HG02970 (cell line): ENCODE results near the gene SETBP1.
A peak's percentile ranks its signal among the peaks of the same experiment; 100 is the strongest.

Source experiments
- ATAC-seq: cut with Tn5 transposase; IDR thresholded peaks from one replicate; pipeline ENCODE4 v1.9.1; 2021; ENCODE audit warnings: mild to moderate bottlenecking, moderate library complexity, moderate number of reproducible peaks; ENCODE audit not compliant: unreplicated experiment, low FRiP score

SETBP1 gene

GRCh38 chr18:44835703-44836102, 155.0 kb downstream of the SETBP1 start:
- no peak for ATAC-seq

- no peak for ATAC-seq
Measured at GRCh38 chr18:44836263-44836662, 155.6 kb downstream of the SETBP1 start.

- no peak for ATAC-seq
Measured at GRCh38 chr18:44837482-44838180, 156.9 kb downstream of the SETBP1 start.

GRCh38 chr18:44838971-44839666, 158.4 kb downstream of the SETBP1 start:
- ATAC-seq, result peak; percentile 89

GRCh38 chr18:44840058-44840790, 159.5 kb downstream of the SETBP1 start:
- ATAC-seq, result no peak

- ATAC-seq, result no peak
Measured at GRCh38 chr18:44841221-44841620, 160.5 kb downstream of the SETBP1 start.

GRCh38 chr18:44841752-44842587, 161.3 kb downstream of the SETBP1 start:
- ATAC-seq, result no peak

- ATAC-seq, result no peak
Measured at GRCh38 chr18:44842588-44843412, 162.1 kb downstream of the SETBP1 start.

DNA sequence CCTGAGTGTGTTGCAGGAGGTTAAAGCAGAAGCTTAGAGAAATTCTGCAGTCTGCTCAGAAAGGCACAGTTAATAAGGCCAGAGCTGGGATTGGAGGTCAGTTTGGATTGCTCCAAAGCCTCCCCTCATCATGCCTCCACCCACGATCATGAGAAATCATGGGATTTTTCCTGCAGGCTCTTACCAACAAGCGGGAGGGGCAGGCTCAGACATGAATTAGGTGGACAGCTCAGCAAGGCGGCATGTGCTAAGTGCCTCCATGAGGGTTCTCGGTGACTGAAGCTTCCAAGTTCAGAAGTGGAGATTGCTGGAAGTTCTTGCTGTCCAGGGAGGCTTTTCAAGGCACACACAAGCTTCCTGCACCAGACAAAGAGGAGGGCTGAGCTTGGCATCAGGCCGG, 163.8 kb downstream of the SETBP1 start:
- ATAC-seq, result no peak

DNA sequence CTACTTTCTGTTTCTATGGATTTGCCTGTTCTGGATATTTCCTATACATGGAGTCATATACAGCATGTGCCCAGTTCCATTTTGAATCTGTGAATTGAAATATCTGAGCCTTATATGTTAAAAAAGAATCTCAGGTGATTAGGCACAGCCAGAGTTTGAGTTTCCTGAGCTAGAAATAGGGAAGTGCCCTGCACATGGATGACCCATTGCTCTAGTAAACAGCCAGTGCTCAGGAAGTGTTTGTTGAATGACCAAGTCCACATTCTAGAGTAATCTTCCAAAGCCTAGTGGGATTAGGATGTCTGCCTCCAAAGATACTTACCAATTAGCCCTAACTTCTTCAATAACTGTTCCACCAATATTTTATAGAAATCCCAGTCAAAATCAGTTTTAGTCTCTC, 165.8 kb downstream of the SETBP1 start:
- no peak for ATAC-seq

GRCh38 chr18:44848644-44849335, 168.1 kb downstream of the SETBP1 start:
- ATAC-seq, result no peak

- ATAC-seq, result no peak
Measured at GRCh38 chr18:44849361-44849760, 168.7 kb downstream of the SETBP1 start.

- no peak for ATAC-seq
Measured at GRCh38 chr18:44850001-44850400, 169.3 kb downstream of the SETBP1 start.

DNA sequence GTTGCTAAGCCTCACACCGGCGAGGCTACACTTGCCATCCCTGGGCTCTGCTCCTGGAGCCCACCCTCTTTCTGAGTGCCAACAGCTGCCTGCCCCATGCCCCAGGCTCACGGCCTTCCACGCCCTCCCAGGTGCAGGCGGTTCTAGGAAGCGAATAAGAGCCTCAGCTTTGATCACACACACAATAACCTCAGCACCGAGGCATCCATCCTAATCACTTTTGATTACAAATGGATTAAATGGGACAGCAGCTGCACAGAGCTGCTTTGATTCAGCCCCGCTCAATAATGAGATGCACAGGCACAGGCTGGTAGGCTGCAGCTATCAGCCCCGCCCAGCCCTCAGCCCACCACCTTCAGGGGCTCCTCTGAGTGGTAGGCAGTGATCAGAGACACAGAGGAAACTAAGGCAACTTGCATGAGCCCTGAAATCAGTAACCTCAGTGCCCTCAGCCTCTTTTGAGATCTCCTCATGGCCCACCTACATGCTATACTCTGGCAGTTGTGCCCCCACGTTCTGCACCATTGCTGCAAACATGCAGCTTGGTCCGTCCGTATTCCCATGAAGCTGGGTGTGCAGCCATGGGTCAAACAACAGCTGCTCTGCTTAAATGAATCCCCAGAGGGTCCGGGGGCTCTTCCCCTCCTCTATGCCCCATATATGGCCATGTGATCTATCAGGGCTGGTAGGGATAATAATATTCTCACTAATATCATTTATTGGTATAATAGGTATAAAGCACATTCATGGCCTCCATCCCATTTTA, 171.4 kb downstream of the SETBP1 start:
- no peak for ATAC-seq

DNA sequence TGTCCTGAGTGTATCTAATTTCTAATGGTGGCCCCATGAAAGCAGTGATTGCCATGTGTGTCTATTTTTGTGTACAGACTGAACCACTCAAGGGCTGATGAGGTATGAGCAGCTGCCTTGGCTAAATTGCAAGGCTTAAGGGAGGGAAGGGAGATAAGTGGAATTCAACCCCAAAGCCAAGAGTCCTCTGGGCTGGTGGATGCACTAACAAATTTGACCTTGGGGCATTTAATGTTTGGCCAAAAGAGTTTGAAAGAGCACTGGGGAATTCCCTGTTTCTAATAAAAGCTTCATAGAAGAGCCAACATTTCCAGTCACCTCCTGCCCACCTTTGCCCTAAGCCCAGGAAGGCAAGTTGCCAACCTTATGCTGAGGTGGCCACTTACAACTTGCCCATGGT, 172.1 kb downstream of the SETBP1 start:
- ATAC-seq, result no peak

- ATAC-seq, result no peak
Measured at GRCh38 chr18:44853430-44853829, 172.7 kb downstream of the SETBP1 start.

GRCh38 chr18:44855681-44856080, 175.0 kb downstream of the SETBP1 start:
- no peak for ATAC-seq

- no peak for ATAC-seq
Measured at GRCh38 chr18:44856157-44856556, 175.5 kb downstream of the SETBP1 start.
